GM12873 (cell line): ENCODE data around the gene ABRACL.

Experiments
- TF ChIP-seq, protein P1 (sequence below): IDR thresholded peaks from 2 replicates; pipeline ENCODE4 v1.5.1; 2012; ENCODE audit warnings: low read depth, mild to moderate bottlenecking, moderate library complexity, low read length, control low read depth; ENCODE audit not compliant: insufficient read depth; ENCODE audit errors: missing control alignments

Gene ABRACL

GRCh38 chr6:139064981-139065665 is 36.6 kb downstream of the ABRACL start:
- TF ChIP-seq, protein P1, sequence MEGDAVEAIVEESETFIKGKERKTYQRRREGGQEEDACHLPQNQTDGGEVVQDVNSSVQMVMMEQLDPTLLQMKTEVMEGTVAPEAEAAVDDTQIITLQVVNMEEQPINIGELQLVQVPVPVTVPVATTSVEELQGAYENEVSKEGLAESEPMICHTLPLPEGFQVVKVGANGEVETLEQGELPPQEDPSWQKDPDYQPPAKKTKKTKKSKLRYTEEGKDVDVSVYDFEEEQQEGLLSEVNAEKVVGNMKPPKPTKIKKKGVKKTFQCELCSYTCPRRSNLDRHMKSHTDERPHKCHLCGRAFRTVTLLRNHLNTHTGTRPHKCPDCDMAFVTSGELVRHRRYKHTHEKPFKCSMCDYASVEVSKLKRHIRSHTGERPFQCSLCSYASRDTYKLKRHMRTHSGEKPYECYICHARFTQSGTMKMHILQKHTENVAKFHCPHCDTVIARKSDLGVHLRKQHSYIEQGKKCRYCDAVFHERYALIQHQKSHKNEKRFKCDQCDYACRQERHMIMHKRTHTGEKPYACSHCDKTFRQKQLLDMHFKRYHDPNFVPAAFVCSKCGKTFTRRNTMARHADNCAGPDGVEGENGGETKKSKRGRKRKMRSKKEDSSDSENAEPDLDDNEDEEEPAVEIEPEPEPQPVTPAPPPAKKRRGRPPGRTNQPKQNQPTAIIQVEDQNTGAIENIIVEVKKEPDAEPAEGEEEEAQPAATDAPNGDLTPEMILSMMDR: no peak

DNA sequence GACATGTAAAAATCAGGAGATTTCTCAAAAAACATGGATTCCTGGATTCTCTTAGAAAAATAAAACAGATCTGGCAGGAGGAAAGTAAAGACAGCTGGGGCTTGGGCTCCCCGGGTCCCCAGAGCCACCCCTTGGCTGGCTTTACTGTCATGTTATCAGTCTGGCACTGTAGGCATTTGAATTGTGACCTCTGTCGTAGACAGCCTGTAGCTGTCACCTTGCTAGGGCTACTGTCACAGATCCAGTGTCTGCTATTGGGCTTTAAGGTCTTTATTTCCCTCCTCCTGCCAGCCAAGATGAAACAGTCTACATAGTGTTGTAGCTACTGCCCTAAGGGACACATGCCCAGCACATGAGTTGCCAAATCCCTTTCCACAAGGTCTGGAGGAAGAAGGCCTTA is 37.5 kb downstream of the ABRACL start:
- TF ChIP-seq, protein P1: no peak

GRCh38 chr6:139068846-139069245 is 40.3 kb downstream of the ABRACL start:
- TF ChIP-seq, protein P1: no peak

- TF ChIP-seq, protein P1: no peak
These were observed 44.6 kb downstream of the ABRACL start for GRCh38 chr6:139073118-139073517.

DNA sequence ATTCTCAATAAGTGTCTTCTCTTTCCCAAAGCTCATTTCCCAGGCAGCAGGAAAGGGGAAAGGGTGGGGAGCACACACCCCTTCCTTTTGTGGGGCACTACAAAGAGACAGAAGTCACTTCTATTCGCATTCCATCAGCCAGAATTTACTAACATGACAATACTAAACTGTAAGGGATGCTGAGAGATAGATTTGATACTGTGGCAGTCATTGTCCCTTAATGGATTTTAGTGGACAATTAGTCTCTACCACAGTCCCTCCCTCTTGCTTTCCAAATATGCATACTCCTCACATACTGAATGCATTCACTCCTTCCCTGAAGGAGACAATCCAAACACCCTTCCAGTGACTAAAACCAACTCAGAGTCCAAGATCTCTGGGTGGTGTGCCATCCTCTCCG is 50.5 kb downstream of the ABRACL start:
- TF ChIP-seq, protein P1: no peak

DNA sequence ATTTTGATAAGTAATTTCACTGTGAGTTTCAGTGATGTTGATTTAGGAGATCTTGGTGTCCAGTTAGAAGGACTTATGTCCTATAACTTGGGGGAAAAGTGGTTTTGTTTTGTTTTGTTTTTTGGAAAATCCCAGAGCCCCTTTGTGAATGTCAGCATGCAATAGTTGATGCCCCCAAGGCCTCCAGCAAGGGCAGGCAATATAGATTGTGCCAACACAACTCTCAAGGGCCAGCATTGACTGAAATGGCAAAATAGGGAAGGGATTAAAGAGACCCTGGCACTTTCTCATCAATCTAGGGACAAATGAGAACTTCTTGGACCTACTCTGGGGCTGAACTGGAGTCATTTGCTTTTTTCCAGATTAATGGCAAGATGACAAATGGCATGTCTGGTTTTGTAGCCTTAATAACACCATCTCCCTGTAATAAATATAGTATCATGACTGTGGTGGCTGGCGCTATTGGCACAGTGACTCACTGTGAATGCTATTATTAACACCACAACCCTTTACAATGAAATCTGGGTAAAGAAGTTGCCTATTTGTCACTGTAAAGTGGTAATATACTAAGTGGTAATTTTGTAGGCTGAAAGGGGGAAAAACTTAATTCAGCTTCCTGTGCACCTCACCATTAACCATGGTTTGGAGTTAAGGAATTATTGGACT is 51.8 kb downstream of the ABRACL start:
- TF ChIP-seq, protein P1: no peak

DNA sequence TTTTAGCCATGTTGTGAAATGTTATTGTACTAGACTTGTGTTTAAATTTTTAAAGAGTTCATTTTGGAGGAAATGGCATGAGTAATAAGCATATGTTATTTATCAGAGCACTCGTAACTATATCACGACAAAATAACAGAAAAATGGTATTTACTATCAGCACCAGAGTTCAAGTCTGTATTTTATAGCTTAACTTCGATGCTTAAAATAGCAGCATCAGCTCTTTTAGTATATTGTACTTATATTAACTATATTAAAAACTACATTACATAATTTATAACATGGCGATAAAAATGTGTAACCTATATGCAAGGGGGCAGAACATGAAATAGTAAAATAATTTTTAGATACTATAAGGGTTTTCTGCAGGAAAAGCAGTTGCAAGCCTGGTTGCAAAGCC is 52.9 kb downstream of the ABRACL start:
- TF ChIP-seq, protein P1: no peak
